Medulla oblongata (tissue), 1 donor: Measurements from ENCODE around the gene AP1S3.
A peak's percentile ranks its signal among the peaks of the same experiment; 100 is the strongest.
"Not testable (repeated sequence)": the region's sequence is repeated elsewhere in the genome, so short reads cannot be mapped to it uniquely, and the experiment has no call there.

Source experiments
- DNase-seq: peaks from one replicate; pipeline ENCODE4 v3.0.0-alpha.2; 2015; ENCODE audit errors: extremely low spot score

Gene AP1S3

GRCh38 chr2:223801736-223802135 is 35.6 kb downstream of the AP1S3 start:
- DNase-seq: no peak

GRCh38 chr2:223800908-223801307 is 36.5 kb downstream of the AP1S3 start:
- DNase-seq: no peak

- peak; percentile 83 for DNase-seq
These were observed 39.3 kb downstream of the AP1S3 start for GRCh38 chr2:223797811-223798721.

- DNase-seq: no peak
These were observed 40.3 kb downstream of the AP1S3 start for GRCh38 chr2:223797037-223797436.

- no peak for DNase-seq
These were observed 48.0 kb downstream of the AP1S3 start for GRCh38 chr2:223789423-223789822.

- no peak for DNase-seq
These were observed 48.6 kb downstream of the AP1S3 start for GRCh38 chr2:223788826-223789225.

- DNase-seq: not testable (repeated sequence)
These were observed 49.3 kb downstream of the AP1S3 start for GRCh38 chr2:223788106-223788505.

GRCh38 chr2:223787358-223787757 is 50.0 kb downstream of the AP1S3 start:
- DNase-seq: no peak

GRCh38 chr2:223786943-223787342 is 50.4 kb downstream of the AP1S3 start:
- DNase-seq: no peak

GRCh38 chr2:223786236-223786635 is 51.1 kb downstream of the AP1S3 start:
- no peak for DNase-seq

GRCh38 chr2:223784221-223784772 is 53.1 kb downstream of the AP1S3 start:
- DNase-seq: no peak

GRCh38 chr2:223782629-223783028 is 54.8 kb downstream of the AP1S3 start:
- no peak for DNase-seq

- DNase-seq: no peak
These were observed 55.8 kb downstream of the AP1S3 start for GRCh38 chr2:223781560-223781959.

- DNase-seq: no peak
These were observed 57.5 kb downstream of the AP1S3 start for GRCh38 chr2:223779877-223780276.

GRCh38 chr2:223774193-223774592 is 63.2 kb downstream of the AP1S3 start:
- DNase-seq: no peak

GRCh38 chr2:223772363-223772762 is 65.0 kb downstream of the AP1S3 start:
- DNase-seq: no peak

GRCh38 chr2:223771475-223771874 is 65.9 kb downstream of the AP1S3 start:
- DNase-seq: no peak

- DNase-seq: no peak
These were observed 69.2 kb downstream of the AP1S3 start for GRCh38 chr2:223768179-223768578.

- no peak for DNase-seq
These were observed 70.0 kb downstream of the AP1S3 start for GRCh38 chr2:223767341-223767740.

GRCh38 chr2:223765221-223765785 is 72.1 kb downstream of the AP1S3 start:
- DNase-seq: no peak

- DNase-seq: no peak
These were observed 72.6 kb downstream of the AP1S3 start for GRCh38 chr2:223764796-223765195.

- DNase-seq: no peak
These were observed 74.5 kb downstream of the AP1S3 start for GRCh38 chr2:223762853-223763252.

- not testable (repeated sequence) for DNase-seq
These were observed 75.6 kb downstream of the AP1S3 start for GRCh38 chr2:223761746-223762145.
